H1 (cell line): ENCODE results near the gene SECISBP2. TPM values are rescaled to one million over a fixed set of nuclear protein-coding genes. Genes with fewer than 3 reads are reported as not detected.

Experiments used
- SIRT6 ChIP-seq: IDR thresholded peaks from one replicate; pipeline ENCODE4 v1.7.1; 2012; ENCODE audit warnings: low read length, inconsistent platforms
- ZNF274 ChIP-seq: IDR thresholded peaks from 2 replicates; pipeline ENCODE4 v1.7.0; 2012; ENCODE audit warnings: low read length, borderline replicate concordance; ENCODE audit errors: extremely low read depth
- polyA plus RNA-seq, 7 experiments: library from polyadenylated mRNA; depleted of rRNA in 3 of 7; stranded (reverse) in 5 of 7; unstranded in 2 of 7; fragments of >200 nt in 5 of 7; fragments of 200-250 nt in 2 of 7; gene quantifications; 1 replicate in 5 of 7; 2 replicates in 1 of 7; 4 replicates in 1 of 7; pipeline versions ENCODE4 v1.2.1 to v1.2.3, GENCODE V29; 2011 to 2013; ENCODE audit warnings: missing spikeins in 2 of 7, mixed read lengths in 2 of 7
- total RNA-seq: library from RNA; stranded (reverse); fragmentation: NEBNext Ultra II Directional; extraction: Animal tissue kit (Norgen Biotek cat#: 25700); gene quantifications from 2 replicates; pipeline ENCODE4 v1.2.1, GENCODE V29; 2021
- TF ChIP-seq, protein P1 (sequence below): IDR thresholded peaks from 2 replicates; pipeline ENCODE4 v1.6.1; 2011; ENCODE audit warnings: low read depth, mild to moderate bottlenecking, low read length; ENCODE audit not compliant: insufficient read depth

The SECISBP2 gene
- total and polyA plus RNA-seq, 2 of the 8 experiments (the other 6 are each of a cell fraction or from before 2014, with no cell fraction given) = 39.0 to 61.7 TPM

- TF ChIP-seq, protein P1, sequence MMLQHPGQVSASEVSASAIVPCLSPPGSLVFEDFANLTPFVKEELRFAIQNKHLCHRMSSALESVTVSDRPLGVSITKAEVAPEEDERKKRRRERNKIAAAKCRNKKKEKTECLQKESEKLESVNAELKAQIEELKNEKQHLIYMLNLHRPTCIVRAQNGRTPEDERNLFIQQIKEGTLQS = no peak
- TF ChIP-seq SIRT6 (no peak), ZNF274 (no peak)
Measured at GRCh38 chr9:89379031-89379430, 60.7 kb downstream of the SECISBP2 start (continued).
